ENCODE results near the gene INPP5D.

Gene INPP5D

GRCh38 chr2:233047206-233047605 is 12.9 kb upstream of the INPP5D start:
- Histone ChIP-seq H2AFZ (ENCODE audit: low read depth, low read length, severe bottlenecking) (no peak overlapping the region), H3K4me3 (ENCODE audit: insufficient read depth, low read length, poor library complexity, severe bottlenecking) (no peak overlapping the region), H3K27me3 (ENCODE audit: low read length) (no peaks in the 10 kb centered on the region), H3K36me3 (ENCODE audit: low read length) (no peaks in the 10 kb centered on the region), H3K9me3 (ENCODE audit: insufficient read depth, low read length) (no peaks in the 10 kb centered on the region), H3K9me2 (replicated peaks; ENCODE audit: insufficient read depth, low read length) (no peaks in the 10 kb centered on the region), H4K20me1 (ENCODE audit: low read depth, low read length) (no peaks in the 10 kb centered on the region), H3F3A (ENCODE audit: insufficient read depth) (no peaks in the 10 kb centered on the region), H3K4me2 (ENCODE audit: low read depth, low read length, poor library complexity, severe bottlenecking) (no peak overlapping the region), H3K79me2 (ENCODE audit: insufficient read depth, low read length) (no peaks in the 10 kb centered on the region), H3K27ac (ENCODE audit: low read depth, low read length) (no peak overlapping the region), H3K9ac (ENCODE audit: low read length) (no peak overlapping the region)
- TF ChIP-seq EZH2phosphoT487 (conservative IDR thresholded peaks at IDR 0.05; ENCODE audit: low read length) (no peak), CTCF (IDR thresholded peaks at IDR 0.05; ENCODE audit: insufficient read depth, low read length, poor library complexity, severe bottlenecking) (no peak)

- Histone ChIP-seq H3F3A (ENCODE audit: insufficient read depth) (no peaks in the 10 kb centered on the region), H3K27ac (ENCODE audit: low read depth, low read length) (no peak overlapping the region), H2AFZ (ENCODE audit: low read depth, low read length, severe bottlenecking) (no peak overlapping the region), H4K20me1 (ENCODE audit: low read depth, low read length) (no peaks in the 10 kb centered on the region), H3K79me2 (ENCODE audit: insufficient read depth, low read length) (no peaks in the 10 kb centered on the region), H3K9me2 (replicated peaks; ENCODE audit: insufficient read depth, low read length) (no peaks in the 10 kb centered on the region), H3K4me2 (ENCODE audit: low read depth, low read length, poor library complexity, severe bottlenecking) (no peak overlapping the region), H3K27me3 (ENCODE audit: low read length) (no peaks in the 10 kb centered on the region), H3K9me3 (ENCODE audit: insufficient read depth, low read length) (no peaks in the 10 kb centered on the region), H3K36me3 (ENCODE audit: low read length) (no peaks in the 10 kb centered on the region), H3K9ac (ENCODE audit: low read length) (no peak overlapping the region), H3K4me3 (ENCODE audit: insufficient read depth, low read length, poor library complexity, severe bottlenecking) (no peak overlapping the region)
- TF ChIP-seq EZH2phosphoT487 (conservative IDR thresholded peaks at IDR 0.05; ENCODE audit: low read length), result no peak
- no peak for TF ChIP-seq CTCF (IDR thresholded peaks at IDR 0.05; ENCODE audit: insufficient read depth, low read length, poor library complexity, severe bottlenecking)
Measured at GRCh38 chr2:233047667-233048066, 12.5 kb upstream of the INPP5D start.

GRCh38 chr2:233048569-233049193 is 11.5 kb upstream of the INPP5D start:
- TF ChIP-seq CTCF (IDR thresholded peaks at IDR 0.05; ENCODE audit: insufficient read depth, low read length, poor library complexity, severe bottlenecking) (no peak), EZH2phosphoT487 (conservative IDR thresholded peaks at IDR 0.05; ENCODE audit: low read length) (no peak)
- Histone ChIP-seq H3K9me3 (ENCODE audit: insufficient read depth, low read length) (no peaks in the 10 kb centered on the region), H2AFZ (ENCODE audit: low read depth, low read length, severe bottlenecking) (no peak overlapping the region), H4K20me1 (ENCODE audit: low read depth, low read length) (no peaks in the 10 kb centered on the region), H3K9me2 (replicated peaks; ENCODE audit: insufficient read depth, low read length) (no peaks in the 10 kb centered on the region), H3K27ac (ENCODE audit: low read depth, low read length) (no peak overlapping the region), H3K79me2 (ENCODE audit: insufficient read depth, low read length) (no peaks in the 10 kb centered on the region), H3K4me2 (ENCODE audit: low read depth, low read length, poor library complexity, severe bottlenecking) (no peak overlapping the region), H3K9ac (ENCODE audit: low read length) (no peak overlapping the region), H3F3A (ENCODE audit: insufficient read depth) (no peaks in the 10 kb centered on the region), H3K27me3 (ENCODE audit: low read length) (no peaks in the 10 kb centered on the region), H3K4me3 (ENCODE audit: insufficient read depth, low read length, poor library complexity, severe bottlenecking) (no peak overlapping the region), H3K36me3 (ENCODE audit: low read length) (no peaks in the 10 kb centered on the region)

Data from SU-DHL-6 (cell line).